Measurements from ENCODE around the gene NDUFV1.
"Not testable (repeated sequence)": the region's sequence is repeated elsewhere in the genome, so short reads cannot be mapped to it uniquely, and the experiment has no call there.

Gene NDUFV1

DNA sequence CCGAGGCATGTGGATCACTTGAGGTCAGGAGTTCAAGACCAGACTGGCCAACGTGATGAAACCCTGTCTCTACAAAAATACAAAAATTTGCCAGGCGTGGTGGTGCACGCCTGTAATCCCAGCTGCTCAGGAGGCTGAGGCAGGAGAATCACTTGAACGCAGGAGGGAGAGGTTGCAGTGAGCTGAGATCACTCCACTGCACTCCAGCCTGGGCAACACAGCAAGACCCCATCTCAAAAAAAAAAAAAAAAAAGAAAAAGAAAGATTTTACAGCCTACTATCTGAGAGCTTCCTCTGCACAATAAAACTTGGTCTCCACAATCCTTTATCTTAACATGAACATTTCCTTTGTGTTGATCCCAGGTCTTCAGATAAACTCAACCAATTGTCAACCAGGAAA, 54.0 kb downstream of the NDUFV1 start:
- DNase-seq: not testable (repeated sequence)

All from NCI-H2171 (cell line).